Hepatocyte (in vitro differentiated cells): ENCODE measurements around the gene TRAPPC14.

Source experiments
- EZH2 ChIP-seq: fragments of 200-600 bp; sonication (generic); IDR thresholded peaks from 2 replicates; pipeline ENCODE4 v1.6.1; 2016; ENCODE audit warnings: antibody characterized with exemption, mild to moderate bottlenecking, borderline replicate concordance
- EZH2phosphoT487 ChIP-seq: fragments of 200-600 bp; sonication (generic); IDR thresholded peaks from one replicate; pipeline ENCODE4 v1.6.1; 2018; ENCODE audit warnings: antibody characterized with exemption, mild to moderate bottlenecking, low read depth, moderate library complexity; ENCODE audit not compliant: unreplicated experiment, severe bottlenecking
- TF ChIP-seq, protein P1 (sequence below): fragments of 200-600 bp; sonication (generic); IDR thresholded peaks from 2 replicates; pipeline ENCODE4 v1.5.1; 2016; ENCODE audit warnings: antibody characterized with exemption, mild to moderate bottlenecking; ENCODE audit not compliant: poor library complexity

GRCh38 chr7:100130608-100131453 is 27.7 kb downstream of the TRAPPC14 start:
- TF ChIP-seq, protein P1, sequence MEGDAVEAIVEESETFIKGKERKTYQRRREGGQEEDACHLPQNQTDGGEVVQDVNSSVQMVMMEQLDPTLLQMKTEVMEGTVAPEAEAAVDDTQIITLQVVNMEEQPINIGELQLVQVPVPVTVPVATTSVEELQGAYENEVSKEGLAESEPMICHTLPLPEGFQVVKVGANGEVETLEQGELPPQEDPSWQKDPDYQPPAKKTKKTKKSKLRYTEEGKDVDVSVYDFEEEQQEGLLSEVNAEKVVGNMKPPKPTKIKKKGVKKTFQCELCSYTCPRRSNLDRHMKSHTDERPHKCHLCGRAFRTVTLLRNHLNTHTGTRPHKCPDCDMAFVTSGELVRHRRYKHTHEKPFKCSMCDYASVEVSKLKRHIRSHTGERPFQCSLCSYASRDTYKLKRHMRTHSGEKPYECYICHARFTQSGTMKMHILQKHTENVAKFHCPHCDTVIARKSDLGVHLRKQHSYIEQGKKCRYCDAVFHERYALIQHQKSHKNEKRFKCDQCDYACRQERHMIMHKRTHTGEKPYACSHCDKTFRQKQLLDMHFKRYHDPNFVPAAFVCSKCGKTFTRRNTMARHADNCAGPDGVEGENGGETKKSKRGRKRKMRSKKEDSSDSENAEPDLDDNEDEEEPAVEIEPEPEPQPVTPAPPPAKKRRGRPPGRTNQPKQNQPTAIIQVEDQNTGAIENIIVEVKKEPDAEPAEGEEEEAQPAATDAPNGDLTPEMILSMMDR = peak; percentile 90
- TF ChIP-seq EZH2 (no peak), EZH2phosphoT487 (no peak)
